Adrenal gland (tissue), 12 donors: ENCODE measurements around the gene PSMB11. TPM values are rescaled to one million over a fixed set of nuclear protein-coding genes. Genes with fewer than 3 reads are reported as not detected.

Source experiments
- DNase-seq, 7 donors: peaks; one replicate each; pipeline ENCODE4 v3.0.0-alpha.2; 2019 to 2020
- H3K27ac ChIP-seq, 5 donors: fragments of 200-600 bp; sonication (generic) in 4 of 5; 1 replicate in 3 of 5; 2 replicates in 2 of 5; pipeline versions ENCODE4 v1.5.1 to v1.8.0; 2016 to 2020; ENCODE audit warnings: mild to moderate bottlenecking in 1 of 5
- H3K27me3 ChIP-seq: fragments of 200-600 bp; 2 replicates; pipeline ENCODE4 v1.8.0; 2021
- H3K36me3 ChIP-seq, 2 donors: fragments of 200-600 bp; replicated peaks in 1 of 2; 1 replicate in 1 of 2; 2 replicates in 1 of 2; pipeline versions ENCODE4 v1.5.1 to v1.8.0; 2018 to 2022
- H3K4me1 ChIP-seq, 2 donors: fragments of 200-600 bp; replicated peaks in 1 of 2; 1 replicate in 1 of 2; 2 replicates in 1 of 2; pipeline versions ENCODE4 v1.5.1 to v1.8.0; 2018 to 2021
- H3K4me3 ChIP-seq, 4 donors: fragments of 200-600 bp; sonication (generic) in 3 of 4; one replicate each; pipeline ENCODE4 v1.5.1; 2016 to 2018
- H3K9me3 ChIP-seq, 3 donors: fragments of 200-600 bp; sonication (generic) in 1 of 3; replicated peaks in 1 of 3; 1 replicate in 2 of 3; 2 replicates in 1 of 3; pipeline versions ENCODE4 v1.5.1 to v1.8.0; 2016 to 2021
- CTCF ChIP-seq, 6 experiments: fragments of 450-650 bp in 4 of 6; fragments of 200-600 bp in 2 of 6; sonication (generic) in 1 of 6; IDR thresholded peaks; 1 replicate in 5 of 6; 2 replicates in 1 of 6; pipeline versions ENCODE4 v1.5.1 to v1.8.0; 2016 to 2021; ENCODE audit warnings: antibody characterized with exemption in 6 of 6, mild to moderate bottlenecking in 2 of 6, moderate library complexity in 1 of 6
- POLR2A ChIP-seq, 2 donors: fragments of 450-650 bp; IDR thresholded peaks; one replicate each; pipeline ENCODE4 v1.6.1; 2017; ENCODE audit warnings: antibody characterized with exemption in 2 of 2, mild to moderate bottlenecking in 2 of 2, moderate library complexity in 1 of 2
- WGBS, 4 donors: extraction: QIAGEN DNeasy Blood & Tissue Kit in 2 of 4; methylation state at CpG; one replicate each; pipeline versions ENCODE4 v1.1.5 to v1.1.7; 2013 to 2017; 5-methylcytosine and 5-hydroxymethylcytosine counted together
- intact Hi-C, 2 donors: fragments of 100-400 bp; cut with DNase I; formaldehyde crosslinking; loops; one replicate each; pipeline versions ENCODE4 v1.14.1 to v1.15.0; 2022 to 2023
- polyA plus RNA-seq, 3 donors: library from polyadenylated mRNA; stranded (reverse); fragments of 200-250 nt in 2 of 3; fragments of 350-450 nt in 1 of 3; fragmentation: Illumina TruSeq in 1 of 3; extraction: RNeasy Lipid Tissue Mini Kit (QIAGEN cat#74804) in 1 of 3; gene quantifications; one replicate each; pipeline ENCODE4 v1.2.3, GENCODE V29; 2013 to 2014
- total RNA-seq, 9 donors: library from RNA; depleted of rRNA in 4 of 9; stranded (reverse); fragments of >200 nt in 4 of 9; fragments of 120-200 nt in 1 of 9; fragmentation: NEBNext Ultra II Directional in 1 of 9; extraction: Animal tissue kit (Norgen Biotek cat#: 25700) in 1 of 9; gene quantifications; one replicate each; pipeline versions ENCODE4 v1.1.0 to v1.2.4, GENCODE V29; 2013 to 2023
- donor health status: healthy with polysubstance abuse.
- donor health status: Bipolar disorder and iron deficiency.
- donor health status: DM: yes; HTN: yes; CAD: no.
- donor health status: DM: no; HTN: no; CAD: no.
- donor health status: DM: no; HTN: no; CAD: no.
- donor health status: DM: yes; HTN: yes; CAD: no.

PSMB11 gene
- total and polyA plus RNA-seq, 12 donors, result 0.17 TPM; not detected in 11

DNA sequence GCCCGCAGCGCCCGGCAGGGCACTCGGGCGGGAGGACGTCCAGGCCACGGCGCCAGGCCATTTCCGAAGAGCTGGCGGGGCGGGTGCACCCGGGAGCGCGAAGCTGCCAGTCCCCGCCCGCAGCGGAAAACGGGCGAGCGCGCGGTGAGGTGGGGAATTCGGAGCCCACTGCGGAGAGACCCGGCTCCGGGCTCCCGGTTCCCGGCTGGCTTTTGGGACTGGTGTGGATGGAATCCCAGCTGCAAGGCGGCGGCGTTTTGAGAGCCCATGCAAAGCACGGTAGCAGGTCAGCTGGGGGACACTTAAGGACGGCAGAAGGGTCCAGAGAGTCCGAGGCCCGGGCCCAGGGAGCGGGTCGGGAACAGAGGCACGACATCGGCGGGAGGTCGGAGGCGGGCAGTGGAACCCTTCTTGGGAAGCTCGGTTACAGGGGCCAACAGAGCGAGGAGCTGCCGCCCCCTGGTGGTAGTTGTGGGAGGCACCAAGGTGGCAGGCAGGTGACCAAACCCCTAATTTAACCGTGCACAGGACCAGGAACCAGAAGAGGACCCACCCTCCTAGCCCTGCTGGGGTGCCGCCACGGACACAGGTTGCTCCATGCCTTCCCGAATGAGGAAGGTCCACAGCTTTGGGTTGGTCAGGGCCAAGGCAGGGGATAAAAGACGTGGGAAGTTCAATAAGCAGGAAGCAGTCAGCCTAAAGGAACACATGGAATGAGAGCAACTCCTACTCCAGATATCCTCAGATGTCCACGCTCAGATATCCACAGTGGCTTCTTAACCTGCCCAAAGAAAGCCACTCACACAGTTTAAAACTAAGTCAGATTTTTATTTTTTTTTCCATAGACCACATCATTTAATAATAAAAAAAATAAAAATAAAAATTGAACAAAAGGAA, 16.0 kb downstream of the PSMB11 start:
- Histone ChIP-seq H3K4me3 (peak overlapping the region in 2 of 4 donors; percentile 54 to 90), H3K27ac (peak overlapping the region in 3 of 5 donors; percentile 57 to 77 (median 73)), H3K9me3 (no peaks in the 10 kb centered on the region), H3K4me1 (peaks cover 12 to 26% of the 10 kb centered on the region in 2 donors), H3K36me3 (peaks cover 0 to 44% of the 10 kb centered on the region in 2 donors), H3K27me3 (no peaks in the 10 kb centered on the region)
- DNase-seq, result peak; percentile 81 to 94 (median 90)
- 0 to 3% (median 1%) methylated on average over 6 to 51 of the region's 51 CpGs for WGBS, 4 donors
- TF ChIP-seq POLR2A (IDR thresholded peaks at IDR 0.05) (no peak), CTCF (IDR thresholded peaks at IDR 0.05) (peak; percentile 93 to 97 (median 96))
- intact Hi-C loops, result loop anchor here (5.0 kb wide), 1 partner anchor 71 kb away; no protein-coding TSS in a partner anchor

DNA sequence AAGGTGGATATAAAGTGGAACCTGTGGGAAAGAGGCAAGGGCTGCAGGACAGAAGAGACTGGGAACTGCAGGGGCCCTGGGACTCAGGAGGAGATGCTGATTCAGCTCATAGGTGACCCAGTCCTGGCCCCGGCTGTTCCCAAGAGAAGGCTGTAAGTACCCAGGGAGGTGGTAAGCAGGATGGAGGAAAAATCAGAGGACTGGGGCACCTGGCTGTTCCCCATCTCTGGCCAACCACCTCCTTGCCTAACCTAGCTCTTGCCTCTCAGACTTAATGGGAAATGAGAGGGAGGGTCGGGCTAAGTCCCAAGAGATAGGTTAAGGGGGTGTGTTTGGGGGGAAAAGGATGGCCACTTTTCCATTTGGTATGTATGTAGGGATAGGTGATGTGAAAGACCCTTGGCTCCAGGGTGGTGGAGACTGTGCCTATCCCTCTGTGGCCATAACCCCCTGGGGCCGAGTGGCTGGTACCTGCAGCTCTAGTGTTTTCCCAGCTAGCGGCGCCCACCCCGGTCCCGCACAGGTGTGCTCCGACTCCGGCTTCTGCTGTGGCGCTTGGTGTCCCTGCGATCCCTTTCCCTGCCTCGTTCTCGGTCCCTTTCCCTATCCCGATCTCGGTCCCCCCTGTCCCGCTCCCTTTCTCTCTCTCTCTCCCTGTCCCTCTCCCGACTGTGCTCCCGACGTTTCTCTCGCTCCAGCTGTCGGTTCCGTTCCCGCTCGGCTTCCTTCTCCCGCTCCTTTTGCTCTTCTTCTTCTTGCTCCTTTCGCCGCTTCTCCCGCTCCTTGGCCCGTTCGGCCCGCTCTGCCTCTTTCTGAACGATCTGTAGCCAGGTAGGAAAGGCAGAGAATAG, 16.9 kb downstream of the PSMB11 start:
- Histone ChIP-seq H3K4me3 (no peak overlapping the region), H3K9me3 (no peaks in the 10 kb centered on the region), H3K27ac (peak overlapping the region in 1 of 5 donors; percentile 7), H3K36me3 (peaks cover 0 to 53% of the 10 kb centered on the region in 2 donors), H3K27me3 (no peaks in the 10 kb centered on the region), H3K4me1 (peaks cover 12 to 26% of the 10 kb centered on the region in 2 donors)
- WGBS, 4 donors, result 86 to 89% (median 88%) methylated on average over 30 to 32 of the region's 32 CpGs
- DNase-seq, result no peak
- intact Hi-C loops, result loop anchor here (5.0 kb wide), 1 partner anchor 72 kb away; no protein-coding TSS in a partner anchor
- TF ChIP-seq CTCF (IDR thresholded peaks at IDR 0.05) (no peak), POLR2A (IDR thresholded peaks at IDR 0.05) (no peak)

DNA sequence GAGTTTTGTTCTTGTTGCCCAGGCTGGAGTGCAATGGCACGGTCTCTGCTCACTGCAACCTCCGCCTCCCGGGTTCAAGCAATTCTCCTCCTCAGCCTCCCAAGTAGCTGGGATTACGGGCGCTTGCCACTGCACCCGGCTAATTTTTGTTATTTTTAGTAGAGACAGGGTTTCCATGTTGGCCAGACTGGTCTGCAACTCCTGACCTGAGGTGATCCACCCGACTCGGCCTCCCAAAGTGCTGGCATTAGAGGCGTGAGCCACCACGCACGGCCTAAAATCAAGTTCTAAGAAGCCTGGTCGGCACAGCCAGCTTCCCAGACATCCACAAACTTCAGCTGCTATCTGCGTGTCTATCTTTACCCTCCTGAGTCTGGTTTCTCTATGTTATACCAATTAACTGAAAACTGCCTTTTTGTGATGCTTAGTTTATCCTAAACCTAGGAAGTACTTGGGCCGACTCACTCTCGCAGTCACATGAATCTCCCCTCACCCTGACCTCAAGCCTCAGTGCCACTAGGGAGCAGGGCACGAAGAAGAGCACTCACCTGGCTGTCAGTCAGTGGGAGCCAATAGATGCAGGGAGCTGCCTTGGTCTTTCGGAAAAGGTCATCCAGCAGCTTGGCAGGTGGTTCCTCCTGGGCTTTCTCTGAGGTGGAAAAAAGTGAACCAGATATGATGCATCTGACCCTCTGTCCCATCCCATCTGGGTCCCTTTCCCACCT, 18.7 kb downstream of the PSMB11 start:
- peaks cover 12 to 35% of the 10 kb centered on the region in 2 donors for H3K4me1 ChIP-seq
- WGBS, 4 donors, result 84 to 88% (median 86%) methylated on average over 16 to 17 of the region's 17 CpGs
- intact Hi-C loops, result loop anchor here in 1 of 2 donors (5.0 kb wide), 1 partner anchor 42 kb away; the partner anchor contains the start of gene CIROP
- H3K4me3 ChIP-seq, result no peak overlapping the region
- H3K27ac ChIP-seq, result peak overlapping the region in 3 of 5 donors; percentile 73 to 80 (median 75)
- H3K36me3 ChIP-seq, result peaks cover 0 to 71% of the 10 kb centered on the region in 2 donors
- TF ChIP-seq POLR2A (IDR thresholded peaks at IDR 0.05), result no peak
- TF ChIP-seq CTCF (IDR thresholded peaks at IDR 0.05), result no peak
- no peak for DNase-seq
- no peaks in the 10 kb centered on the region for H3K27me3 ChIP-seq
- no peaks in the 10 kb centered on the region for H3K9me3 ChIP-seq
